Measurements from ENCODE around the gene PRR23E.

DNA sequence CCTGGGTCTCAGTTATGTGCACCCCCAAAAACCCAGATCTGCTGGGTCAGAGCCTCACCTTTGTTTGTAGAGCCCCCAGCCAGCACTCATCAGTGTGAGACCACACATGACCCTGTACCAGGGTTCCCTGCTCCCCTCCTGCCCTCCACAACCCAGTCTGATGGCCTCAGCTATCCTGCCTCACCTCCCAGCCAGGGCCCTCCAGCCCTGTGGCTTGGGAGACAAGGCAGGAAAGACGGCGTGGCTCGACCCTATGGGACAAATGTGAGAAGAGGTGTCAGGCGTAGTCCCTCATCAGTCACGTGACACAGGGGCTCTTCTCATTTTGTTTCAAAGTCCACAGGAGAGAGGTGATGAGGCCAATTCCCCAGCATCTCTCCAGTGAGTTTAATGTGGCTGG is 28.3 kb upstream of the PRR23E start:
- no peak for TF ChIP-seq CTCF (IDR thresholded peaks at IDR 0.05)
- TF ChIP-seq EP300 (IDR thresholded peaks at IDR 0.05), result no peak
